Upper lobe of right lung (tissue), 1 donor: Measurements from ENCODE around the gene DIP2C. TPM values are rescaled to one million over a fixed set of nuclear protein-coding genes. Genes with fewer than 3 reads are reported as not detected.

Source experiments
- ATAC-seq: fragments of 200-7000 bp; cut with Tn5 transposase; one replicate; pipeline ENCODE4 v1.9.1; 2020; ENCODE audit warnings: mild to moderate bottlenecking, moderate library complexity
- DNase-seq: peaks from one replicate; pipeline ENCODE4 v3.0.0-alpha.2; 2020
- H3K27ac ChIP-seq: fragments of 200-600 bp; one replicate; pipeline ENCODE4 v1.8.0; 2022
- H3K27me3 ChIP-seq: fragments of 200-600 bp; one replicate; pipeline ENCODE4 v1.8.0; 2022; ENCODE audit warnings: mild to moderate bottlenecking
- H3K36me3 ChIP-seq: fragments of 200-600 bp; one replicate; pipeline ENCODE4 v1.8.0; 2022
- H3K4me1 ChIP-seq: fragments of 200-600 bp; one replicate; pipeline ENCODE4 v1.8.0; 2022
- H3K4me3 ChIP-seq: fragments of 200-600 bp; one replicate; pipeline ENCODE4 v1.8.0; 2022; ENCODE audit warnings: mild to moderate bottlenecking
- H3K9me3 ChIP-seq: fragments of 200-600 bp; one replicate; pipeline ENCODE4 v1.8.0; 2022
- CTCF ChIP-seq: fragments of 200-600 bp; IDR thresholded peaks from one replicate; pipeline ENCODE4 v1.8.0; 2022; ENCODE audit warnings: antibody characterized with exemption
- intact Hi-C: fragments of 100-400 bp; cut with DNase I; formaldehyde crosslinking; loops from one replicate; pipeline ENCODE4 v1.11.0; 2022
- total RNA-seq: library from RNA; stranded (reverse); fragmentation: NEBNext Ultra II Directional; extraction: Animal tissue kit (Norgen Biotek cat#: 25700); gene quantifications from one replicate; pipeline ENCODE4 v1.2.1, GENCODE V29; 2021
- donor health status: DM: no; HTN: yes; CAD: no; lungs with severe emphysema.

The DIP2C gene
- total RNA-seq, 1 donor from 2014 or later = 17.3 TPM

- intact Hi-C loops = no loop called here
- no peak for DNase-seq
These were observed 118.8 kb downstream of the DIP2C start for GRCh38 chr10:570628-571163.

GRCh38 chr10:569961-570627 is 119.4 kb downstream of the DIP2C start:
- no peak overlapping the region for H3K4me3 ChIP-seq
- H3K36me3 ChIP-seq = no peaks in the 10 kb centered on the region
- H3K27me3 ChIP-seq = no peaks in the 10 kb centered on the region
- H3K9me3 ChIP-seq = no peaks in the 10 kb centered on the region
- no peak overlapping the region for H3K27ac ChIP-seq
- H3K4me1 ChIP-seq = no peaks in the 10 kb centered on the region
- TF ChIP-seq CTCF = no peak
- ATAC-seq (no peak), DNase-seq (no peak)
- intact Hi-C loops = no loop called here

More at GRCh38 chr10:570628-571163, 118.8 kb downstream of the DIP2C start:
- no peak for ATAC-seq
- no peaks in the 10 kb centered on the region for H3K9me3 ChIP-seq
- no peak for TF ChIP-seq CTCF
- H3K27me3 ChIP-seq = no peaks in the 10 kb centered on the region
- no peak overlapping the region for H3K4me3 ChIP-seq
- no peaks in the 10 kb centered on the region for H3K36me3 ChIP-seq
- no peak overlapping the region for H3K27ac ChIP-seq
- H3K4me1 ChIP-seq = no peaks in the 10 kb centered on the region

- no peak for DNase-seq
These were observed 120.6 kb downstream of the DIP2C start for GRCh38 chr10:568848-569247.

GRCh38 chr10:567869-568268 is 121.6 kb downstream of the DIP2C start:
- no peak overlapping the region for H3K27ac ChIP-seq
- ATAC-seq (no peak), DNase-seq (no peak)
- no peaks in the 10 kb centered on the region for H3K27me3 ChIP-seq
- H3K4me1 ChIP-seq = no peaks in the 10 kb centered on the region
- no peak for TF ChIP-seq CTCF
- H3K9me3 ChIP-seq = no peaks in the 10 kb centered on the region
- no peak overlapping the region for H3K4me3 ChIP-seq
- no peaks in the 10 kb centered on the region for H3K36me3 ChIP-seq
- intact Hi-C loops = no loop called here

More at GRCh38 chr10:568848-569247, 120.6 kb downstream of the DIP2C start:
- Histone ChIP-seq H3K4me3 (no peak overlapping the region), H3K27ac (no peak overlapping the region), H3K36me3 (no peaks in the 10 kb centered on the region), H3K9me3 (no peaks in the 10 kb centered on the region), H3K4me1 (no peaks in the 10 kb centered on the region), H3K27me3 (no peaks in the 10 kb centered on the region)
- ATAC-seq = no peak
- intact Hi-C loops = no loop called here
- TF ChIP-seq CTCF = no peak

GRCh38 chr10:566241-566885 is 123.1 kb downstream of the DIP2C start:
- Histone ChIP-seq H3K4me3 (no peak overlapping the region), H3K27ac (no peak overlapping the region), H3K36me3 (no peaks in the 10 kb centered on the region), H3K9me3 (no peaks in the 10 kb centered on the region), H3K27me3 (no peaks in the 10 kb centered on the region), H3K4me1 (no peaks in the 10 kb centered on the region)
- ATAC-seq = no peak
- no peak for TF ChIP-seq CTCF
- intact Hi-C loops = no loop called here
- no peak for DNase-seq
